HepG2 (cell line): ENCODE results near the gene DHRS1. TPM values are rescaled to one million over a fixed set of nuclear protein-coding genes. Genes with fewer than 3 reads are reported as not detected.

Experiments used
- ATAD3A ChIP-seq: sonication (generic); formaldehyde crosslinking; IDR thresholded peaks from 2 replicates; pipeline ENCODE4 v1.4.0; 2020; ENCODE audit warnings: missing genetic modification reagents
- CBX1 ChIP-seq: IDR thresholded peaks from one replicate; pipeline ENCODE4 v1.6.1; 2016; ENCODE audit warnings: antibody characterized with exemption, low read depth
- CSRNP2 ChIP-seq: sonication (generic); formaldehyde crosslinking; conservative IDR thresholded peaks from 2 replicates; pipeline ENCODE4 v1.8.0; 2022; ENCODE audit warnings: low read depth, missing genetic modification reagents
- DMAP1 ChIP-seq: IDR thresholded peaks from 2 replicates; pipeline ENCODE4 v1.6.1; 2016
- FOXO4 ChIP-seq: sonication (generic); formaldehyde crosslinking; conservative IDR thresholded peaks from 2 replicates; pipeline ENCODE4 v1.8.1; 2023; ENCODE audit warnings: missing genetic modification reagents
- HIVEP1 ChIP-seq: sonication (generic); formaldehyde crosslinking; IDR thresholded peaks from 2 replicates; pipeline ENCODE4 v1.4.0; 2020; ENCODE audit warnings: mild to moderate bottlenecking, missing genetic modification reagents
- IKZF1 ChIP-seq: fragments of 450-650 bp; IDR thresholded peaks from 2 replicates; pipeline ENCODE4 v1.7.1; 2016
- MEIS2 ChIP-seq: sonication (generic); formaldehyde crosslinking; IDR thresholded peaks from 2 replicates; pipeline ENCODE4 v1.9.0; 2021; ENCODE audit warnings: mild to moderate bottlenecking, missing genetic modification reagents
- NFKBIZ ChIP-seq: IDR thresholded peaks from 2 replicates; pipeline ENCODE4 v1.6.1; 2018; ENCODE audit warnings: missing genetic modification reagents, missing compliant biosample characterization
- RCOR2 ChIP-seq: IDR thresholded peaks from 2 replicates; pipeline ENCODE4 v1.6.1; 2016; ENCODE audit warnings: missing biosample characterization, missing genetic modification reagents
- SAFB2 ChIP-seq: sonication (generic); formaldehyde crosslinking; IDR thresholded peaks from 2 replicates; pipeline ENCODE4 v1.5.1; 2020; ENCODE audit warnings: missing genetic modification reagents, low read depth, mild to moderate bottlenecking, borderline replicate concordance
- SRY ChIP-seq: sonication (generic); formaldehyde crosslinking; IDR thresholded peaks from 2 replicates; pipeline ENCODE4 v1.8.0; 2022; ENCODE audit warnings: mild to moderate bottlenecking, missing genetic modification reagents
- TGIF2 ChIP-seq: IDR thresholded peaks from 2 replicates; pipeline ENCODE4 v1.6.1; 2016; ENCODE audit warnings: control low read depth, missing compliant biosample characterization
- TMF1 ChIP-seq: sonication (generic); formaldehyde crosslinking; IDR thresholded peaks from 2 replicates; pipeline ENCODE4 v1.8.1; 2022; ENCODE audit warnings: low read depth, missing genetic modification reagents
- TOE1 ChIP-seq: sonication (generic); formaldehyde crosslinking; IDR thresholded peaks from 2 replicates; pipeline ENCODE4 v1.4.0; 2020; ENCODE audit warnings: mild to moderate bottlenecking, missing genetic modification reagents
- ZBTB1 ChIP-seq: sonication (generic); formaldehyde crosslinking; IDR thresholded peaks from 2 replicates; pipeline ENCODE4 v1.4.0; 2020; ENCODE audit warnings: missing genetic modification reagents, borderline replicate concordance
- ZFP62 ChIP-seq: sonication (generic); formaldehyde crosslinking; IDR thresholded peaks from 2 replicates; pipeline ENCODE4 v1.4.0; 2020; ENCODE audit warnings: missing genetic modification reagents
- ZFX ChIP-seq: sonication (generic); formaldehyde crosslinking; IDR thresholded peaks from 2 replicates; pipeline ENCODE4 v1.4.0; 2020; ENCODE audit warnings: mild to moderate bottlenecking, low read depth, missing genetic modification reagents, moderate library complexity
- ZNF232 ChIP-seq: sonication (generic); formaldehyde crosslinking; IDR thresholded peaks from 2 replicates; pipeline ENCODE4 v1.4.0; 2020; ENCODE audit warnings: missing genetic modification reagents, borderline replicate concordance
- ZNF317 ChIP-seq: sonication (generic); formaldehyde crosslinking; IDR thresholded peaks from 2 replicates; pipeline ENCODE4 v1.5.0; 2020; ENCODE audit warnings: mild to moderate bottlenecking, missing genetic modification reagents
- ZNF510 ChIP-seq: sonication (generic); formaldehyde crosslinking; IDR thresholded peaks from 2 replicates; pipeline ENCODE4 v1.4.0; 2020; ENCODE audit warnings: low read depth, mild to moderate bottlenecking, missing genetic modification reagents
- ZNF530 ChIP-seq: sonication (generic); formaldehyde crosslinking; IDR thresholded peaks from 2 replicates; pipeline ENCODE4 v1.5.0; 2020; ENCODE audit warnings: low read depth, mild to moderate bottlenecking, missing genetic modification reagents
- ZNF597 ChIP-seq: sonication (generic); formaldehyde crosslinking; IDR thresholded peaks from 2 replicates; pipeline ENCODE4 v1.5.0; 2020; ENCODE audit warnings: missing genetic modification reagents
- ZNF614 ChIP-seq: IDR thresholded peaks from 2 replicates; pipeline ENCODE4 v1.6.1; 2018; ENCODE audit warnings: missing biosample characterization, missing genetic modification reagents, inconsistent platforms, borderline replicate concordance
- ZNF639 ChIP-seq: conservative IDR thresholded peaks from 2 replicates; pipeline ENCODE4 v1.6.1; 2018; ENCODE audit warnings: missing genetic modification reagents
- ZNF709 ChIP-seq: sonication (generic); formaldehyde crosslinking; IDR thresholded peaks from 2 replicates; pipeline ENCODE4 v1.5.0; 2020; ENCODE audit warnings: mild to moderate bottlenecking, missing genetic modification reagents
- polyA plus RNA-seq, 8 experiments: library from polyadenylated mRNA; depleted of rRNA in 3 of 8; stranded (reverse) in 7 of 8; unstranded in 1 of 8; fragments of >200 nt; fragmentation: Illumina TruSeq in 4 of 8; extraction: Trizol in 4 of 8; gene quantifications; 2 replicates each; pipeline versions ENCODE4 v1.2.1 to v1.2.3, GENCODE V29; 2011 to 2016; ENCODE audit warnings: low read depth in 4 of 8, missing spikeins in 1 of 8, mixed read lengths in 1 of 8; ENCODE audit not compliant: insufficient read depth in 1 of 8
- total RNA-seq, 5 experiments: library from RNA; depleted of rRNA; stranded (reverse); fragments of >200 nt; fragmentation: Illumina TruSeq; extraction: Trizol; gene quantifications; 2 replicates each; pipeline ENCODE4 v1.2.3, GENCODE V29; 2016; ENCODE audit warnings: low read depth in 1 of 5

DHRS1 gene
- total and polyA plus RNA-seq, 2 of the 13 experiments (the other 11 are each of a cell fraction or from before 2014, with no cell fraction given), result 49.8 to 60.8 TPM

- TF ChIP-seq ZNF639 (CRISPR knock-in tag) (peak; percentile 80; the same call in 1 of the 2 replicates), ZNF614 (CRISPR knock-in tag) (peak; percentile 52; the same call in 1 of the 2 replicates), ATAD3A (CRISPR knock-in tag) (peak; percentile 85), ZFX (peak; percentile 89), ZNF317 (peak; percentile 90), ZNF232 (no peak; the same call in none of the 2 replicates), RCOR2 (no peak), ZNF709 (CRISPR knock-in tag) (peak; percentile 76), ZNF530 (CRISPR knock-in tag) (peak; percentile 92; the same call in 1 of the 2 replicates), ZBTB1 (CRISPR knock-in tag) (peak; percentile 57; the same call in 1 of the 2 replicates), TMF1 (peak; percentile 31; the same call in 1 of the 2 replicates), MEIS2 (CRISPR knock-in tag) (peak; percentile 12; the same call in 1 of the 2 replicates), ZNF510 (CRISPR knock-in tag) (peak; percentile 93), NFKBIZ (CRISPR knock-in tag) (no peak; the same call in 1 of the 2 replicates), IKZF1 (no peak), ZNF597 (CRISPR knock-in tag) (no peak), SAFB2 (peak; percentile 96; the same call in 1 of the 2 replicates), TOE1 (CRISPR knock-in tag) (peak; percentile 65; the same call in 1 of the 2 replicates), CBX1 (no peak), DMAP1 (peak; percentile 81), HIVEP1 (CRISPR knock-in tag) (peak; percentile 98), TGIF2 (no peak; the same call in 1 of the 2 replicates), ZFP62 (CRISPR knock-in tag) (no peak), FOXO4 (CRISPR knock-in tag) (peak; percentile 99; the same call in 1 of the 2 replicates), CSRNP2 (CRISPR knock-in tag) (peak; percentile 97), SRY (peak; percentile 95)
Measured at GRCh38 chr14:24332268-24332993, 32.9 kb upstream of the DHRS1 start (continued).
